ENCODE data around the gene HMGXB3.

GRCh38 chr5:150009671-150010387 is 9.3 kb downstream of the HMGXB3 start:
- no peak for TF ChIP-seq RARB (CRISPR knock-in tag; IDR thresholded peaks at IDR 0.05)
- TF ChIP-seq ZNF565 (CRISPR knock-in tag; conservative IDR thresholded peaks at IDR 0.05; ENCODE audit: low read depth), result no peak
- no peak for TF ChIP-seq TOX (CRISPR knock-in tag; IDR thresholded peaks at IDR 0.05; ENCODE audit: borderline replicate concordance)
- no peak for TF ChIP-seq CREB5 (CRISPR knock-in tag; IDR thresholded peaks at IDR 0.05; ENCODE audit: low read depth)
- no peak for TF ChIP-seq PATZ1 (CRISPR knock-in tag; IDR thresholded peaks at IDR 0.05; ENCODE audit: borderline replicate concordance)
- TF ChIP-seq TCF4 (CRISPR knock-in tag; IDR thresholded peaks at IDR 0.05; ENCODE audit: borderline replicate concordance), result no peak
- no peak for TF ChIP-seq SNAI2 (CRISPR knock-in tag; IDR thresholded peaks at IDR 0.05)
- no peak for TF ChIP-seq OSR1 (CRISPR knock-in tag; IDR thresholded peaks at IDR 0.05)
- TF ChIP-seq ZFP30 (CRISPR knock-in tag; IDR thresholded peaks at IDR 0.05), result no peak
- TF ChIP-seq GLIS3 (CRISPR knock-in tag; IDR thresholded peaks at IDR 0.05), result no peak
- TF ChIP-seq ISL1 (CRISPR knock-in tag; IDR thresholded peaks at IDR 0.05), result no peak
- no peak for TF ChIP-seq ARNTL (CRISPR knock-in tag; IDR thresholded peaks at IDR 0.05; ENCODE audit: borderline replicate concordance, low read depth)
- no peak for TF ChIP-seq ZNF70 (CRISPR knock-in tag; IDR thresholded peaks at IDR 0.05)
